Astrocyte of the spinal cord (primary cell): ENCODE measurements around the gene TIMM29.
A peak's percentile ranks its signal among the peaks of the same experiment; 100 is the strongest.
"Not testable (repeated sequence)": the region's sequence is repeated elsewhere in the genome, so short reads cannot be mapped to it uniquely, and the experiment has no call there.

Experiments used
- DNase-seq: peaks from one replicate; pipeline ENCODE4 v3.0.0; 2011; ENCODE audit warnings: low read depth, low spot score
- H3K4me3 ChIP-seq: 2 replicates; pipeline ENCODE4 v1.5.1; 2011; ENCODE audit warnings: low read depth, mild to moderate bottlenecking, low read length, moderate library complexity
- CTCF ChIP-seq: IDR thresholded peaks from 2 replicates; pipeline ENCODE4 v1.5.1; 2012; ENCODE audit warnings: low read depth, mild to moderate bottlenecking, low read length, inconsistent platforms
- in situ Hi-C: cut with HindIII; loops from 2 replicates; pipeline ENCODE4 v1.10.0; 2017; ENCODE audit warnings: low sequenced_read_pairs

The TIMM29 gene

GRCh38 chr19:10935371-10936059 lies 6.9 kb downstream of the TIMM29 start:
- in situ Hi-C loops: no loop called here
- no peak for DNase-seq
- no peak for TF ChIP-seq CTCF
- H3K4me3 ChIP-seq: no peak overlapping the region

- peak; percentile 63 for TF ChIP-seq CTCF
- peak; percentile 81 for DNase-seq
- in situ Hi-C loops: no loop called here
- no peak overlapping the region for H3K4me3 ChIP-seq
These were observed 8.1 kb downstream of the TIMM29 start for GRCh38 chr19:10936661-10937084.

- H3K4me3 ChIP-seq, DNase-seq, in situ Hi-C loops: not testable (repeated sequence)
These were observed 13.0 kb downstream of the TIMM29 start for GRCh38 chr19:10941649-10942048.

GRCh38 chr19:10943412-10943811 lies 14.8 kb downstream of the TIMM29 start:
- DNase-seq, in situ Hi-C loops, H3K4me3 ChIP-seq: not testable (repeated sequence)

GRCh38 chr19:10945264-10945663 lies 16.7 kb downstream of the TIMM29 start:
- no peak for DNase-seq
- H3K4me3 ChIP-seq: no peak overlapping the region
- no peak for TF ChIP-seq CTCF
- in situ Hi-C loops: no loop called here

GRCh38 chr19:10946958-10947657 lies 18.5 kb downstream of the TIMM29 start:
- DNase-seq: peak; percentile 22
- in situ Hi-C loops: no loop called here
- no peak for TF ChIP-seq CTCF
- H3K4me3 ChIP-seq: no peak overlapping the region

DNA sequence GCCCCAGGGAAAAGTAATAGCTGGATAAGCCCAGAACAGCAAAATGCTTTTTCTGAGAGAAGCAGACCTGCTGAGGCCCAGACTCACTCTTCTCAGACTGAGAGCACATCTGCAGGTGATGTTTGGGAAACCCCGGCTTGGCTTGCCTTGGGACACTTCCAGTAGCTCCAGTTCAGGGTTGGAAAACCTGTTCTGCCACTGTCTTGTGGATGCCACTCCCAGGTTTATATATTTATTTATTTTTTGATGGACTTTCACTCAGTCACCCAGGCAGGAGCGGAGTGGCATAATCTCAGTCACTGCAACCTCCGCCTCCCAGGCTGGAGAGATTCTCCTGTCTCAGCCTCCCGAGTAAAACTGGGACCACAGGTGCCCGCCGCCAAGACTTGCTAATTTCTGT lies 24.2 kb downstream of the TIMM29 start:
- in situ Hi-C loops: no loop called here
- H3K4me3 ChIP-seq: no peak overlapping the region
- no peak for TF ChIP-seq CTCF
- no peak for DNase-seq

- in situ Hi-C loops, H3K4me3 ChIP-seq, DNase-seq: not testable (repeated sequence)
These were observed 30.8 kb downstream of the TIMM29 start for GRCh38 chr19:10959277-10959968.
